Activated CD4-positive, alpha-beta T cell treated with anti-CD3 and anti-CD28 coated beads, Interleukin-2, Interleukin-6, amounts not matched to agents 100 ng/mL and 50 ng/mL, durations not matched to agents 16 hours and 8 hours (primary cell): ENCODE measurements around the gene SLC35B1.
A peak's percentile ranks its signal among the peaks of the same experiment; 100 is the strongest.
"Not testable (repeated sequence)": the region's sequence is repeated elsewhere in the genome, so short reads cannot be mapped to it uniquely, and the experiment has no call there.

Source experiments
- DNase-seq: peaks from one replicate; pipeline ENCODE4 v3.0.0-alpha.2; 2020

The SLC35B1 gene

DNA sequence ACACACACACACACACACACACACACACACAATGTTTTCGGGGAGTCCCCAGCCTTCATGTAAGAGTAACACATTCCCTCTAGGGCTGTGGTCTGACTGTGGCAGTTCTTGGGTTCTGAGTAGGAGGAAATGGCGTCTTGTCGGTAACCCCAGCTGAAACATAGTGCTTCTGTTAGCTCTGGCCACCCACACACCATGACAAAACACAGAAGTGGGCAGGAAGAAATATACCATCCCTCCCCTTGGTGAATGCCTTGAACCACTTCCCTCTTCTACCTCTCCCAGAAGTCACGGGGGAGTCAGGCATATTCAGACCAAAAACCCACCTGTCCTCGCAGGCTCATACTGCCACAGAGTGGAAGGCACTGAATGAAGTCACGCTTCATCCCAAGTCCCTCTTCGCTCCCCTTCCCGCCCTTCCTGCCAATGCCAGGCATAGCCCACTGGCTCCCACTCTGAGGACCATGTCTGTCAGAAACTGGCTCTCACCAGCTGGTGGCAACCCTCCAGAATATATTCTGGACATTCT lies 11.5 kb downstream of the SLC35B1 start:
- DNase-seq, result peak; percentile 78

DNA sequence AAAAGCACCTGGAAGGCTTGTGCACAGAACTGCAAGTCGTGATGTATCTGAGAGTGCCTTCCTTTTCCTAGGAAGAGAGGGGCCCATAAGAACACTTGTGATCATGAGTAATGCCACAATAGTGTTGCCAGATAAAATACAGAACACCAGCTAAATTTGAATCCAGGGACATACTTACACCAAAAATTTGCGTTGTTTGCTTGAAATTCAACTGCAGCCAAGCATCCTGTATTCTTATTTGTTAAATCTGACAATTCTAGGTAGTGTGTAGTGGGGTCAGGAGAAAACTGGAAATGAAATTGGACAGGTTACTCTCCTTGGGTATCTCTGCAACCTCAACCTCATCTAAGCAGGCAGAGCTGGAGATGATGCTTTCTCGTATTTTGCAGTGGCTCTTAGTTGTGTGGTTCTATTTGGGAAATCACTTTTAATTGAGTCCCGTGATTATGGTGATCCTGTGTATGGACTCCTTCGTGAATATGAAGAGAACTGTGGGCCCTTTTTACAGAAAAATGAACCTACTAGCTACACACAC lies 12.0 kb downstream of the SLC35B1 start:
- no peak for DNase-seq

DNA sequence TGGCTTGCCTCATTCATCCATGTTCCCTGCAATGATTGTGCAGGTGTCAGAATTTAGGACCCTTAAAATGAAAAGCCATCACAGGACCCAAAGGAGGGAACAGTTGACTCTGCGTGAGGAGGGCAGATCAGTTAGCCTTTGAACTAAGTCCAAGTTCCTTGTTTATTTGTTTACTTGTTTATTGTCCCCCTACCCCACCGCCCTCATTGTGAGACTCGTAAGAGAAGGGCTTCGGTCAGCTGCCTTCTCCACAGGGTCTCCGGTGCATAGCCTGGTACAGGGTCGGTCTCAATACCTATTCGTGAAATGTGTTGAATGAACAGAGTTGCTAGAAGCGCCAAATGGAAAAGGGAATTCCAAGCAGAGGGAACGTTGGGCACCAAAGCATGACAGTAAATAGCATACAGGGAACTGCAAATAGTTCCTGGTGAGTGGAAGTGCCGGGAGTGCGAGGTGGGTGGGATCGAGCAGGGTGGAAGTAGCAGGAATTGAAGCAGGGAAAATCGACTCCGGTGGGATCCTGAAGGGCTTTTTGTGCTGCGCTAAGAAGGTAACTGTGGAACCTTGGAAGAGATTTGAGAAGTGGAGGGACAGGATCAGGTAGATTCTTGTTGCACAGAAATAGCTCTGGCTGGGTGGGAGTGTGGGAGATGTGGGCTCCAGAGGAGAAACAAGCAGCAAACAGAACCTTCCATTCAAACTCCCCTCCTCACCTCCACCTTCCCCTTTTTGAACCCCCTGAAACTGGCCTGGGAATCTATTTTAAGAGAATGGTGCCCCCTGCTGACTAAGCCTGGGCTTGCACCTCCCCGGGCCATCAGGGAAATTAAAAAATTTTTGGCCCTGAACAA lies 12.7 kb downstream of the SLC35B1 start:
- DNase-seq, result peak; percentile 77

DNA sequence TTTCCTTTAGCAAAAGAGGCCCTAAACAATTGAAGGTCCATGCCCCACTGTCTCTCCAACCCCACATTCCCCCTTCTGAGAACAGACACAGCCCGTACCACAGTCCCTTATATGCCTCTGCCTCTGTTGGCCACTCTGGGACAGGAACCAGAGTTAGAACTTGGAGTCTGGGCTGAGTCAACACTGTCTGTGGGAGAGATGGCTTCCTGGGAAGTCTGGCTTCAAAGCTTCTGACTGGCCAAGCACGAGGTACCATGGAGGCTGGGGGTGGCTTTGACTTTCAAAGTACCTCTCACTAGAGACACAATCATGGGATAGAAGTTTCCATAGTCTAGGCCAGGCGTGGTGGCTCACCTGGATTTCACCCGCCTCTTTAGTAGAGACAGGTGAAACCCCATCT lies 15.0 kb downstream of the SLC35B1 start:
- DNase-seq, result no peak

DNA sequence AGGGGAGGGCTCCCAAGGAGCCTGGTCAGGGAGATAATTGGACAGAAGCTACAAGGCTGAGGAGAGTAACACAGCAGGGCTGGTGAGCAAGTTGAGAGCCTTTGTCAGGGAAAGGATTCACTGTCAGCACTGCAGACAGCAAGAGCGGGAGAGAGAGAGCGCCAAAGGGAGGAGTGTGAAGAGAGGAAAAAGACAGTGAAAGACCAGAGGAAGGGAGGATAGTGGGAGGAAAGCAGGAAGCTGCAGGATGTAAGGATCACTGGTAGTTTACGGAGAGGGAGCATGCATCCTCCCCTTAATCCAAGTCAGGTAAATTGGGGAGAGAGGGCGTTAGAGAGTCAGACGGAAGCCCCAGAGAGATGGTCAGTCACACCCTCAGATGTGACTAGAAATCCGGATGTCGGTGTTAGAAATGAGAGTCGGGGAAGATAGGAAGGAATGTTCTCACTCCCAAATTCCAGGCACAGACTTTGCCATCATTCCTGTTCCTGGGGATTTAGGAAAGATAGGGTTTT lies 16.0 kb downstream of the SLC35B1 start:
- DNase-seq, result no peak

DNA sequence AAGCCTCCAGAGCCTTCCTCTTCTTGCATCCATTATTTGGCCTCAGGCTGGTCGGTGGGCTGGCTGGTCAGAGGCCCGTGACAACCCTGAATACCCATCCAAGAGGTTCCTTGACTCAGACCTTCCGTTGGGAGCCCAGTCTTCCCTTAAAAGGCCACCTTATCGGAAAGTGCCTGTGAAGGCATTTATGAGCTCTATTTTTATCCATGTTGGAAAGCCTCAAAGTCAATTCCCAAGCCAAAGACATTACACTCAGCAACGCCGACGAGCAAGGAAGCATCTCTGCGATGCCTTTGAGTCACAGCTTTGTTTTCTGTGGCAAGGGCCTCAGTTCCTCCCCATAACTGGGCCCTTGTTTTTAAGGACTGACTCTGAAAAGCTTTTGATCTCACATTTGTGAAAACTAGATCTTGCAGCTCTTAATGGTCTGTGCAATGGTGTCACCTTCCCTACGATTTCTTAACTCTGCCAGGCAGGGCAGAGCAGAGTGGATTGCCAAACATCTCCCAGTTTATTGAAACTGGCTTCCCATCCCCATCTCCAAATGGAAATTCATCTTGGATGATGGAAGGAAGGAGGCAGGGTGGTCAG lies 16.6 kb downstream of the SLC35B1 start:
- DNase-seq, result no peak

DNA sequence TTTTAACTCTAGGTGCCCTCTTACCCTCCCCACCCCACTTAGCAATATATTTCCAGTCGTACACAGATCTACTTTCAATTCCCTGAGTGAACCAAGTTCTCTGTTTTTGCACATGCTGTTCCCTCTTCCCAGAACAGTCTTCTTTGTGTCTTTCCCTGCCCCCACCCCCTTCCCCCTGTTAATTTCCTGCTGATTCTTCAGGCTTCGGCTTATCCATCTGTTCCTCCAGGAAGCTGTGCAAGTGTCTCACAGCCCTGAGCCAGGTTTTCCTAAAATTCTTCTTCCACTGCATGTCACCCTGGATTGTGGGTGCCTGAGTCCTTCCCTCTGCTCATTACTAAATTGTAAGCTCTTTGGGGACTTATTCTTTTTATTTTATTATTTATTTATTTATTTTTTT lies 17.5 kb downstream of the SLC35B1 start:
- no peak for DNase-seq

DNA sequence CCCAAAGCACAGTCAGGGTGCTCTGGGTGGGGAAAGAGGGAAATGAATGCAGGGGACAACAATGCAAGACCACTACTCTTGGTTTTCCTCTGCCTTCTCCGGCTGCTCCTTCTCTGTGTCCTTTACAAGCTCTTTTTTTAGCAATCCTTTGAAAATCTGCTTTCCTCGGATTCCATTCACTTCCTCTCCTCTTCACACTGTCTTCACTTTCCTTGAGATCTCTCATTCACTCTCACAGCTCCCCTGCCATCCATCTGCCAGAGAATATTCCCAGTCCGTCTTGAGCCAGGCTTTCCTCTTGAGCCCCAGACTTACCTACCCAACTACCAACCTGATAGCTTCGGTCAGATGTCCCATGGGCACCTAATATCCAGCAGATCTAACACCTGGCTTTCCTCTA lies 18.9 kb downstream of the SLC35B1 start:
- no peak for DNase-seq

DNA sequence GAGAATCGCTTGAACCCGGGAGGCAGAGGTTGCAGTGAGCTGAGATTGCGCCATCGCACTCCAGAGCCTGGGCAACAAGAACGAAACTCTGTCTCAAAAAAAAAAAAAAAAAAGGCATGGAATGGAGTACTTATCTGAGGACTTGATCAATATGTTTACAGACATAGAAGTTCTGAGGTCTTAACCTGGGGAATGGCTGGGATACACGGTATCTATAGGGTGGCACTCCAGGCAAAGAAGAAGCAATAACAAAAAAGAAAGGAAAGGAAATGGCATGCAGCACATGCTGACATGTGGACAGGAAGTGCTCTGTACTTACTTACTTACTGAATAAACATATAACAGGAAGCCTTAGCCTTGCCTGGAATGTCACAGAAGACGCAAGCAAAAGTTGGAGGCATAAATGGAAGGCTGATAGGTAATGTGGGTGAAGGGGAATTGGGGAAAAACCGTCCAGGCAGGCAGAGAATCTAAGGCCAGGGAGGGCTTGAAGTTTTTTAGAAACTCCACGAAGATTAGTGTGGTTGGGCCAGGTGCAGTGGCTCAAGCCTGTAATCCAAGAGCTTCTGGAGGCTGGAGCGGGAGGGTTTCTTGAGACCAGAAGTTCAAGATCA lies 19.8 kb downstream of the SLC35B1 start:
- peak; percentile 24 for DNase-seq

DNA sequence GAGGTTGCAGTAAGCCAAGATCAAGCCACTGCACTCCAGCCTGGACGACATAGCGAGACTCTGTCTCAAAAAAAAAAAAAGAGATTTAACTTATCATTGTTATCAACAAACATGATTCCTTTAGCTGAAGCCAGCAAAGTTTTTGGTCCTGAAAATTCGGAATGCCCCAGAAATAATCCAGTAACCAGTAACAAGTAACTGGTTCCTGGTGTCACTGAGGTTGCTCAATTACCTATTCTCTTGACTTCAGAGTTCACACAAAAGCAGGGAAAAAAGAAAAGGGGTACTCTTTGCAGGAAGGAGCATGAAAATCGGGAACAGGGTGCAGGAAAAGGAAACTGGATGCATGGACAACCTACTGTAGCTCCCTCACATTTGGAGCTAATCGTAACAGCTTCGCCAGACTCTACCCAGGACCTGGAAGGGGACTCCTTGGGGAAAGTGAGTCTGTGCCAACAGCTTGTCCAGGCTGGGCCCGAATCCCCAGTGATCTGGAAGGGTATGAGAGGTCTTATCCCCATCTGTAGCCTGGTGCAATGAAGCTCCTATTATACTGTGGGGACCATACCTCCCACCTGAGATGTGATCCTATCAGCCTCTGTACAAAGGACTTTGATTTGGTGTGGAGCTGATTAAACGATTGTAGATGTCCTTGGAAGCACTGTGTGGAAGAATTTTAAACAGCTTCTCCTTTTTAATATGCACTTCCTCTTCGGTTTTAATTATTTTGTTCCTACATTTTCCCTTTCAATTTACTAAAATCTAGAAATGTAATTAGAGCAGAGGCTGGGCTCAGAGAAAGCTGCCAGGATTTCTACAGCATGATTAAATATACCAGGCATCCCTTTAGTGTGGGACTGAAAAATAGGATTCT lies 26.4 kb downstream of the SLC35B1 start:
- no peak for DNase-seq

DNA sequence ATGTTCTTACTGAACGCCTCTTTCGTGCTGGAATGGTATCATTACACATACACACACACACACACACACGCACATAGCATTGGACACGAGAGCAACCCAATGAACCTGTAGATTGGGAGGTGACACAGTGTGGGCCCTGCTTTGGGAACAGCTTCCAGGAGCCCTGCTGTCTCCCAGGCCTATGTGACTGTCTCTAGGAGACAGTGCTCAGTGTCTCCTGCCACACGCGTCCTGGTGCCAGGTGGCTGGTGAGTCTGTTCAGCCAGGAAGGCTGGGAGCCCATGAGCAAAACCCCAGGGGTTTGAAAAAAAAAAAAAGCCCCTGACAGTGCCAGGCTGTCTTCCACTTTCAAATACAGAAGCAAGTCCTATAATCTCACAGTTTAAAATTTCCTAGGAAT lies 27.4 kb downstream of the SLC35B1 start:
- DNase-seq, result no peak

DNA sequence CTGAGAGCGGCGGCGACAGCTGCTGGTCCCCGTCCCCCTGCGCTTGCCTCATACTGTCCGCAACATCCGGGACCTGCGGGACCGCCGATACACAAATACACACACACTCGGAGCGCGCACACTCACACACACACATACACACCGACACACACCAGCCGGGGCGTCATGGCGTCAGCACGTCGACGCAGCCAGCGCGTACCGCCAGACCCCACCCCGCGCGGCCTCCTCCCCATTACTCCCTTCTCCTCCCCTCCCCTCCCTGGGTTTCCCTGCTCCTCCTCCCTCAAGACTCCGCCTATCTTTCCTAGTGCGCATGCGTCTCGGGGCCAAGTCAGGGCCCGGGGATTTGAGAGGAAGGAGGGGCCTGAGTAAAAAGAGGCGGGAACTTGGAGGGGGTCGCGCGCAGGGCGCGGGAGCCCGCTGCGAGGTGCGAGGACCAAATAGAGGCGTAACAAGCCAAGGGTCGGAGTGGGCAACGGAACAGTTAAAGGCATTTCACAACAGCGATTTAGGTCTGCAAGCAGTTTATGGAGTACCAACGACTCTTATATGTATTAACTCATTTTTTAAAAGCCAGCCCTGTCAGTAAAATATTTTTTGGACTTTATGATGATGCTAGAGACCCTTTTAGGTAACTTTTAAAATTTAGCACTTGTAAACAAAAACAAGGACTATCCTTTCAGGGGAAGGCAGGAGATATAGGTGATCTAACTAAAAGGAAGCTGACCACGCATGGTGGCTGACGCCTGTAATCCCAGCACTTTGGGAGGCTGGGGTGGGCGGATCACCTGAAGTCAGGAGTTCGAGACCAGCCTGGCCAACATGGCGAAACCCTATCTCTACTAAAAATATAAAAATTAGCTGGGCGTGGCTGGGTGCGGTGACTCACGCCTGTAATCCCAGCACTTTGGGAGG lies 29.6 kb downstream of the SLC35B1 start, which contains the start of gene SPOP:
Gene SPOP, minus strand, starts transcription at position 165 of the 915 bp plus-strand sequence. CDS start 55,287 bp downstream, outside the sequence.
- peak; percentile 99 for DNase-seq

DNA sequence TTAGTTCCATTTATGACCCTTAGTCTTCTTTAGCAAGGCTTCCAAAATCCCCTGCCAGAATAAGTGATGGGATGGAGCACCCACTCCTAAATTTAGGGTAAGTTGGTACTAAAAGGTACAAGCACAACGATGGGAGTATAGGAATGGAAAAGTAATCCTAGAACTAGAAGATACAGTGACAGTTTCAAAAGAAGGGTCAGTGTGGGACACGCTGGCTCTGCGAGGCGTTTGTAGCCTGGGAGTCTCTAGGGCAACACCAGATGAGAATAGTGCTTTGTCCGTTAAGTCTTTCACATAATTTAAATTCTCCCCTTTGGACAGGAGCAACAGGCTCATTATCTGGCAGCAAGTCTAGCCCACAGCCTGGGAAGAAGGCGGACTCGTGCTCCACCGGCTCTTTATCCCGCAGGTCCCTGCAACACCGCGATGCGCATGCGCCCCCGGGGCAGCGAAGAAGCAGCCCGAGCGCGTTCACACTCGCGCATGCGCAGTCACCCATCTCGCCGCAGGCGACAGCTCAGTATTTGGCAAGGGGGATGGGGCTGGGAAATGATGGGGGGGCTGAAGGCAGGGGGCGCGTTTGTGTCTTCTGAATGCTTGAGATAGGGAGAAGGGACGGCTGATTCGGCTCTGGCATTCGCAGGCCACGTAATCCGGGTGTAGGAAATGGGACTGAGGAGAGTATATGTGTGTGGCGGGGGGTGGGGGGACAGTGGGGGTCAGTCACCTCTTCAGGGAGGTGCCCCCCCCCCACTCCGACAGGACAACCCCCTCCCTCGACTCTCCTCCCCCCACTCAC lies 30.4 kb downstream of the SLC35B1 start:
- DNase-seq, result peak; percentile 98

DNA sequence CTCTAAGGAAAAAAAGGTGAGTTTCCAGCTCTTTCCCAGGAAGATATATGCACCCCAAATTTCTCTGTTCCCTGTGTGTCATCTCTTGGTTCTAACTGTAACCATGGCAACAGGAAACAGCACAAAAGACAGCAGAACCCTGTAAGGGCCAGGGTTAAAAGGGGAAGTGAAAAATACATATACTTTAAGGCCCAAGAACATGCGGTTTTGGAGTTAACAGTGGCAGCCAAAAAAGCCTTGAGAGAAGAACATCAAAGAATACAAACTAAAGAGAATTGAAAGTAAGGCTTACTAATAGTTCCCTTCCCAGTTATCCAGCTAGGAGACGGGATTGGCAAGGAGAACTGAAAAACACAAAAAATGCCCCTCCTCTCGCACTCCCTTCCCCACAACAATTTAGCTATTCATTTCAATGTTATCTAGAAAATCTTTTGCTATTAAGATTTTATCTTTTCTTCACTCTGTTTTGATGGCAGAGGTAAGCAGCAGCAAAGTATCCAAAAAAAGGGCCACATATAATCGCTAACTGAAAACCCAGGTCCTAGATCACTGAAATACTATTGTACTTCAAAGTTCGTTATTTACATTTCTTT lies 31.4 kb downstream of the SLC35B1 start:
- DNase-seq, result peak; percentile 71

DNA sequence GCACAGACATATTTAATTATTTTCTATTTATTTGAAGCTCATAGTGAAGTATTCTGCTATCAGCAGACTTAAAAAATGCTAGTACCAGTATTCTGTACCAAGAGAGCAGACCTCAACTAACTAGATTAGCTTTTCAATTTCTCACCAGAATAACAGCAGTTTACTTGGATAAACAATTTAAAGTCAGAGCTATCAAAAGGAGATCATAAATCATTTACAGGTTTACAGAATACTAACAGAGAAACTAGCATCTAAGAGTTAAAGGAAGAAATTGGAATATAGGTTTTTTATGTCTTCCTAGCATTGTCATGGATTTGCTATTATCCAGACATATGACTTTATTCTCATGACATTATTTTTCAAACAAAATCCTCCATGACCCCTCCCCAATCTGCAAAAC lies 33.3 kb downstream of the SLC35B1 start:
- DNase-seq, result no peak

DNA sequence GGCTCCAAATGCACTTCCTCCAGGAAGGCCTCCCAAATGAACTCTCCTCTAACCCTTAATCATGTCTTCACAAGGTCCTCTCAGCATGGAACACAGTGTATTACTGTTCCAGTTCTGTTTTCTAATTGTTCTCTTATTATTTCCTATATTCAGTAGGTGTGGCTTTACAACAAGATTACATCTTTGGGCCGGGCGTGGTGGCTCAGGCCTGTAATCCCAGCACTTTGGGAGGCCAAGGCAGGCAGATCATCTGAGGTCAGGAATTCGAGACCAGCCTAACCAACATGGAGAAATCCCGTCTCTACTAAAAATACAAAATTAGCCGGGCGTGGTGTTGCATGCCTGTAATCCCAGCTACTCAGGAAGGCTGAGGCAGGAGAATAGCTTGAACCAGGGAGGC lies 34.1 kb downstream of the SLC35B1 start:
- not testable (repeated sequence) for DNase-seq

DNA sequence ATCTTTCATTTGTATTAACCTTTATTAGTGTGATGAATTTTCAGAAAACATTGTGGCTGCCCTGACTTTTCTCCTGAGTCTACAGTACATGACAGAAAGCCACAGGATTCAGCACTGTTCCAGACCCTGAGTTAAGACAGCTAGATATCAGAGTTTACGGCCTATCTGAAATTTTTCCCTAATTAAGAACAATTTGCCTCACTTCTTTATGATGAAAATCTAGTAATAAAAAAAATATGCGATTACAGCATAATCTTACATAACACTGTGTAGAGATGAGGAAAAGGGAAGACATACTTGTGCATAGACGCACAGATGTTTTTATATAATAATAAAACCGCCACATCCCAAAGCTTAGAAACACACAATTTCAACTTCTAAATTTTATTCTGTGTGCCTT lies 37.1 kb downstream of the SLC35B1 start:
- DNase-seq, result no peak

DNA sequence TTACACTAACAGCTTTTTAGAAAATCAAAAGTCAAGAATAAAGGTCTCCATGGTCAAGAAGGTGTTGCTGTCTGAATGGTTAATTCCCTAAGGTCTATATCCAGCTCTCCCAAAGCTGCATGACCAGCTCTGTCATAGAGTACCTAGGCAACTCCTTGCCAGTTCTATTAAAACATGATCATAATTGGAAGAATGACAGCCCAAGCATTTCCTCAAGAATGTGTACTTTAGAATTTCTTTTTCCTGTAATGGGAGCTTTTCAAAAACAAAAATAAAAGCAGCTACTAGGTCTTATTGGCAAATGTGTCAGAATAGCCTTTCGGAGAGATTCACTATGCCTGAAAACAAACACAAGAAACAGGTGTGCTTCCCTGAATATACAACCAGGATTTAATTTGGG lies 37.8 kb downstream of the SLC35B1 start:
- DNase-seq, result no peak

DNA sequence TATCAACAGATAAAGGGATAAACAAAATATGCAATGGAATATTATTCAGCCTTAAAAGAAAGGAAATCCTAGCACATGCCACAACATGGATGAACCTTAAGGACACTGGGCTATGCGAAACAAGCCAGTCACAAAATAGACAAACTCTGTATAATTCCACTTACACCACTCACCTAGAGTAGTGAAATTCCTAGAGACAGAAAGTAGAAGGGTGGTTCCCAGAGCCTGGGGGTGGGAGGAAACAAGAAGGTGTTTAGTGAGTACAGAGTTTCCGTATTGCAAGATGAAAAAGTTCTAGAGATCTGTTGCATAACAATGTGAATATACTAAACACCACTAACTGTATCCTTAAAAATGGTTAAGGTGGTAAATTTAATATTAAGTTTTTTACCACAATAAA lies 39.9 kb downstream of the SLC35B1 start:
- DNase-seq, result no peak

DNA sequence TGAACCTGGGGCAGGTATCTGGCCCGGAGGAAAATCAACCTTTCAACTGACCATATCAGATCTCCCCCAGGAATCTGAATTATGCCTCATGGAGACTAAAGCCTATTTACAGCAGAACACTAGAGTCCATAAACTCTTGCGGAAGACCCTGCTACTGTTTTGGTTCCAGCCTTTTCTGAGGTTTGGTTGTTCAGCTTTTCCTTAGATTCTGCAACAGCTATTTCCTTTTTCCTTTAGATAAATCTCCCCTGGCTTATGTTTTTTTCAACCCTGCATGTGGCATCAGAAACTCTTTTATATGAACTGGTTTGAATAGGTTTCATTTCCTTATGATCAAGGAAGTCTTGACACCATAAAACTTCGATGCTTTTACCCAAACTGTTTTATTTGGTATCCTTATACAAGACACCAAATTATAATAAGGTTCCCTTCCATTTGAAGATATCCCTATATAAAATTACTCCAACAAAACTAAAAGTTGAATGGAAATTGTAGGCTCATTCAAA lies 43.0 kb downstream of the SLC35B1 start:
- no peak for DNase-seq
